ENCODE measurements around the gene ARMC12.
A peak's percentile ranks its signal among the peaks of the same experiment; 100 is the strongest.

The ARMC12 gene

GRCh38 chr6:35735452-35735851 lies 1.4 kb upstream of the ARMC12 start:
- DNase-seq (ENCODE audit: low spot score), result no peak

GRCh38 chr6:35736253-35736894 lies 458 bp upstream of the ARMC12 start:
- peak; percentile 80 for DNase-seq (ENCODE audit: low spot score)

GRCh38 chr6:35737413-35738211 lies 780 bp downstream of the ARMC12 start:
- peak; percentile 68 for DNase-seq (ENCODE audit: low spot score)

- DNase-seq (ENCODE audit: low spot score), result no peak
Observed at GRCh38 chr6:35739645-35740524, 3.1 kb downstream of the ARMC12 start.

GRCh38 chr6:35742842-35743241 lies 6.0 kb downstream of the ARMC12 start:
- DNase-seq (ENCODE audit: low spot score), result no peak

GRCh38 chr6:35745509-35745908 lies 8.7 kb downstream of the ARMC12 start:
- DNase-seq (ENCODE audit: low spot score), result no peak

GRCh38 chr6:35746516-35746915 lies 9.7 kb downstream of the ARMC12 start:
- no peak for DNase-seq (ENCODE audit: low spot score)

GRCh38 chr6:35747877-35748276 lies 11.0 kb downstream of the ARMC12 start:
- no peak for DNase-seq (ENCODE audit: low spot score)

- no peak for DNase-seq (ENCODE audit: low spot score)
Observed at GRCh38 chr6:35750557-35750956, 13.7 kb downstream of the ARMC12 start.

GRCh38 chr6:35751594-35751993 lies 14.8 kb downstream of the ARMC12 start:
- DNase-seq (ENCODE audit: low spot score), result no peak

GRCh38 chr6:35752330-35752729 lies 15.5 kb downstream of the ARMC12 start:
- no peak for DNase-seq (ENCODE audit: low spot score)

- peak; percentile 8 for DNase-seq (ENCODE audit: low spot score)
Observed at GRCh38 chr6:35754452-35755277, 17.8 kb downstream of the ARMC12 start.

- no peak for DNase-seq (ENCODE audit: low spot score)
Observed at GRCh38 chr6:35755278-35755924, 18.6 kb downstream of the ARMC12 start.

GRCh38 chr6:35757456-35758123 lies 20.8 kb downstream of the ARMC12 start:
- peak; percentile 65 for DNase-seq (ENCODE audit: low spot score)

GRCh38 chr6:35759426-35759825 lies 22.6 kb downstream of the ARMC12 start:
- no peak for DNase-seq (ENCODE audit: low spot score)

GRCh38 chr6:35765739-35766138 lies 28.9 kb downstream of the ARMC12 start:
- DNase-seq (ENCODE audit: low spot score), result no peak

GRCh38 chr6:35769211-35769610 lies 32.4 kb downstream of the ARMC12 start:
- no peak for DNase-seq (ENCODE audit: low spot score)

GRCh38 chr6:35771343-35771627 lies 34.5 kb downstream of the ARMC12 start:
- DNase-seq (ENCODE audit: low spot score), result no peak

GRCh38 chr6:35774116-35774794 lies 37.4 kb downstream of the ARMC12 start:
- DNase-seq (ENCODE audit: low spot score), result no peak

- DNase-seq (ENCODE audit: low spot score), result no peak
Observed at GRCh38 chr6:35775031-35775430, 38.2 kb downstream of the ARMC12 start.
